HL-60 (cell line): ENCODE measurements around the gene FASTK.

Experiments
- CTCF ChIP-seq: IDR thresholded peaks from one replicate; pipeline ENCODE4 v1.5.1; 2011; ENCODE audit warnings: low read length, control low read depth, inconsistent platforms; ENCODE audit not compliant: insufficient read depth
- GABPA ChIP-seq: IDR thresholded peaks from 2 replicates; pipeline ENCODE4 v1.6.1; 2012; ENCODE audit warnings: low read depth
- POLR2AphosphoS5 ChIP-seq: IDR thresholded peaks from 2 replicates; pipeline ENCODE4 v1.6.1; 2012; ENCODE audit warnings: low read depth
- SPI1 ChIP-seq: IDR thresholded peaks from 2 replicates; pipeline ENCODE4 v1.6.1; 2012; ENCODE audit warnings: low read depth, mild to moderate bottlenecking, borderline replicate concordance
- TF ChIP-seq, protein P1 (sequence below): IDR thresholded peaks from 2 replicates; pipeline ENCODE4 v1.6.1; 2012; ENCODE audit warnings: low read depth; ENCODE audit not compliant: insufficient replicate concordance

DNA sequence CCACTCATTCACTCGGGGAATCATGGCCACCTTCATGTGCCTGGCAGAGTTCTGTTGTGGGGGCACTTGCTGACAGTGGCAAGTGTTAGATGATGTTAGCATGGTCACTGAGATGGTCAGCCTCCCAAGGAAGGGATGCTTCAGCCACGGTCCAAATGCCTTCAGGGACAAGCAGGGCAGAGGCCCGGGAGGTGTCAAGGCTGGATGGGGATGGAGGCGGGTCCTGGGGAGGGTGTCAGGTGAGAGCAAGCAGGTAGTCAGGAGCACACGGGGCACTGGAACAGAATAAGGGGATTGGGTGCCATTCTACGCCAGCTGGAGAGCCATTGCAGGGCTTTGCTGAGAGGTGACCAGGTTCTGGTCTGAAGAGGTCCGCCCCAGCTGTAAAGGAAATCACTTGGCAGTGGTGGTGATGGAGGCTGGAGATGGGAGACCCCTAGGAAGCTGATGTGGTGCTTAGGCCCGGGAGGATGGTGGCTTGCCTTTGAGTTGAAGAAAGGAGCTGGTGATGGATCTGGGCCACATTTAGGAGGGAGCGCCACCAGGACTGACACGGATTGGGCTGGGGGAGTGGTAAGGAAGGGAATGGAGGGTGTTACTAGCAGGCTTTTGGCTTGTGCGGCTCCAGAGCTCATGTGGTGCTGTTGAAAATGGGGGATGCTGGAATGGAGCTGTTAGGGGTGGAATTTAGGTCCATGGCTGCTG lies 29.8 kb upstream of the FASTK start:
- TF ChIP-seq CTCF (no peak), POLR2AphosphoS5 (no peak), GABPA (no peak), SPI1 (no peak)
- TF ChIP-seq, protein P1, sequence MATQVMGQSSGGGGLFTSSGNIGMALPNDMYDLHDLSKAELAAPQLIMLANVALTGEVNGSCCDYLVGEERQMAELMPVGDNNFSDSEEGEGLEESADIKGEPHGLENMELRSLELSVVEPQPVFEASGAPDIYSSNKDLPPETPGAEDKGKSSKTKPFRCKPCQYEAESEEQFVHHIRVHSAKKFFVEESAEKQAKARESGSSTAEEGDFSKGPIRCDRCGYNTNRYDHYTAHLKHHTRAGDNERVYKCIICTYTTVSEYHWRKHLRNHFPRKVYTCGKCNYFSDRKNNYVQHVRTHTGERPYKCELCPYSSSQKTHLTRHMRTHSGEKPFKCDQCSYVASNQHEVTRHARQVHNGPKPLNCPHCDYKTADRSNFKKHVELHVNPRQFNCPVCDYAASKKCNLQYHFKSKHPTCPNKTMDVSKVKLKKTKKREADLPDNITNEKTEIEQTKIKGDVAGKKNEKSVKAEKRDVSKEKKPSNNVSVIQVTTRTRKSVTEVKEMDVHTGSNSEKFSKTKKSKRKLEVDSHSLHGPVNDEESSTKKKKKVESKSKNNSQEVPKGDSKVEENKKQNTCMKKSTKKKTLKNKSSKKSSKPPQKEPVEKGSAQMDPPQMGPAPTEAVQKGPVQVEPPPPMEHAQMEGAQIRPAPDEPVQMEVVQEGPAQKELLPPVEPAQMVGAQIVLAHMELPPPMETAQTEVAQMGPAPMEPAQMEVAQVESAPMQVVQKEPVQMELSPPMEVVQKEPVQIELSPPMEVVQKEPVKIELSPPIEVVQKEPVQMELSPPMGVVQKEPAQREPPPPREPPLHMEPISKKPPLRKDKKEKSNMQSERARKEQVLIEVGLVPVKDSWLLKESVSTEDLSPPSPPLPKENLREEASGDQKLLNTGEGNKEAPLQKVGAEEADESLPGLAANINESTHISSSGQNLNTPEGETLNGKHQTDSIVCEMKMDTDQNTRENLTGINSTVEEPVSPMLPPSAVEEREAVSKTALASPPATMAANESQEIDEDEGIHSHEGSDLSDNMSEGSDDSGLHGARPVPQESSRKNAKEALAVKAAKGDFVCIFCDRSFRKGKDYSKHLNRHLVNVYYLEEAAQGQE = no peak
